ENCODE results near the gene CYP21A2.
"Not testable (repeated sequence)": the region's sequence is repeated elsewhere in the genome, so short reads cannot be mapped to it uniquely, and the experiment has no call there.

Gene CYP21A2

DNA sequence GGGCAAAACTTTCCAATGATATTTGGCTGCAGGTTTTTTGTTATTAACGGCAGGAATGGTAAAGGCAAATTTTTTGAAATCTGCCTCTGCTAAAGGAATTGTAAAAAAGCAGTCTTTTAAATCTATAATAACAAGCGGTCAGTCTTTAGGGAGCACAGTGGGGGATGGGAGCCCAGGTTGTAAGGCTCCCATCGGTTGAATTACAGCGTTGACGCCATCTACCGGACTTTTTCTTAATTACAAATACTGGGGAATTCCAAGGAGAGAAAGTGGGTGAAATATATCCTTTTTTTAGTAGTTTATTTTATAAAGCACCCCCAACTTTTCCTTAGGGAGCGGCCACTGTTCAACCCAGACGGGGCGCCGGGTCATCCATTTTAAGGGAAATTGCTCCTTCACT, 16.1 kb upstream of the CYP21A2 start:
- DNase-seq (ENCODE audit: insufficient read length, low spot score); FAIRE-seq: not testable (repeated sequence)

DNA sequence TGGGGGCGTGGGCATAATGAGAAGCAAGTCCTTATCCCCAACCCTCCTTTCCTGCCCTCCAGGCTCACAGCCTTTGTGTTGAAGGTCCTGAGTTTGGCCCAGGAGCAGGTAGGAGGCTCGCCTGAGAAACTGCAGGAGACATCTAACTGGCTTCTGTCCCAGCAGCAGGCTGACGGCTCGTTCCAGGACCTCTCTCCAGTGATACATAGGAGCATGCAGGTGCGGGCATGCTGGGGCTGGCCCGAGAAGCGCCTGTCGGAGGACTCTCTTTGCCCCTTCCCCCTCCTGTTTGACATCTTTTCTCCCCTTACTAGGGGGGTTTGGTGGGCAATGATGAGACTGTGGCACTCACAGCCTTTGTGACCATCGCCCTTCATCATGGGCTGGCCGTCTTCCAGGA, 9.6 kb upstream of the CYP21A2 start:
- not testable (repeated sequence) for FAIRE-seq; DNase-seq (ENCODE audit: insufficient read length, low spot score)

- DNase-seq (ENCODE audit: insufficient read length, low spot score); FAIRE-seq: not testable (repeated sequence)
Measured at GRCh38 chr6:32029553-32029952, 8.7 kb upstream of the CYP21A2 start.

DNA sequence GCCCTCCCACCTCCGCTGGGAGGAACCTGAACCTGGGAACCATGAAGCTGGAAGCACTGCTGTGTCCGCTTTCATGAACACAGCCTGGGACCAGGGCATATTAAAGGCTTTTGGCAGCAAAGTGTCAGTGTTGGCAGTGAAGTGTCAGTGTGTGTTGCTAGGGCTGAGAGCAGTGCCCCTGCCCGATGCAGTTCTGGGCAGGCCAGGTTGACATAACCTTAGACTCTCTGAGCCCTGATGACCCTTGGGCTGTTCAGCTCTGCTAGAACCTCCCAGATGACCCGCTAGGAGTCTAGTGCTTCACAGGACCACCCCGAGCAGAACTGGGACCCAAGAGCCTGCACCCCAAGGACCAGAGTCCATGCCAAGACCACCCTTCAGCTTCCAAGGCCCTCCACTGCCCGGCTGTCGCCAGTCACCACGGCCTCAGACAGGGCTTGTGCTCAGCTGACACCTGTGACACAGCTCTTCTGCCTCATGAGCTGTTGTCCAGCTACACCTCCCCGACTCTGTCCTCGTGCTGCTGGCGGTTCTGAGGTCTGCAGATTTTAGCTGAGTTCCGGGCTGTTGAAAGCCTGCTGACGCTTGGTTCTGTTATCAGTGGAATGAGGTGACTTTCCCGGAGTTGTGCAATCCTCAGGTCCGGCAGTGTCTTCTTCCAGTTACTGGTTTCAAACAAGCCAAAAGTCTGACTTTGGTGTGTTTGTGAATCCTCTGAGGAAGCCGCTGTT, 2.8 kb upstream of the CYP21A2 start:
- not testable (repeated sequence) for DNase-seq (ENCODE audit: insufficient read length, low spot score); FAIRE-seq

DNA sequence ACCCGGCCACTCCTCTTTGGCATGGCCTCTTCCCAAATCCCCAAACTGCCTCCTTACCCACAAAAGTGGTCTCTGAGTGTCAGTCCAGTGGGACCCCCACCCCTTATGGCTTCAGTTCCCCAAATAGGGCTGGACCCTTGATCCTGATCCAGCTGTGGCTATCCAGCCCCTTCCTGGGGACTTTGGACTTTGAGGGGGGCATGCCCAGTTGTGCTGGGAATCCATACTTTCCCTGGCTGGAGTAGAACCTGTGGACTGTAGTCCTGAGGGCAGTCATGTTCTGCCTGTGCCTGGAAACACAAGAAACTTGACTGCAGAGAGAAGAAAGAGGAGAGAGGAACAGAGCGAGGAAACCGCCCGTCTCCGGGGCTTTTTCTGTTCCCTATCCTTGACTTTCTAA, 1.1 kb upstream of the CYP21A2 start:
- DNase-seq (ENCODE audit: insufficient read length, low spot score); FAIRE-seq: not testable (repeated sequence)

- not testable (repeated sequence) for DNase-seq (ENCODE audit: insufficient read length, low spot score); FAIRE-seq
Measured at GRCh38 chr6:32038878-32039277, 663 bp downstream of the CYP21A2 start.

DNA sequence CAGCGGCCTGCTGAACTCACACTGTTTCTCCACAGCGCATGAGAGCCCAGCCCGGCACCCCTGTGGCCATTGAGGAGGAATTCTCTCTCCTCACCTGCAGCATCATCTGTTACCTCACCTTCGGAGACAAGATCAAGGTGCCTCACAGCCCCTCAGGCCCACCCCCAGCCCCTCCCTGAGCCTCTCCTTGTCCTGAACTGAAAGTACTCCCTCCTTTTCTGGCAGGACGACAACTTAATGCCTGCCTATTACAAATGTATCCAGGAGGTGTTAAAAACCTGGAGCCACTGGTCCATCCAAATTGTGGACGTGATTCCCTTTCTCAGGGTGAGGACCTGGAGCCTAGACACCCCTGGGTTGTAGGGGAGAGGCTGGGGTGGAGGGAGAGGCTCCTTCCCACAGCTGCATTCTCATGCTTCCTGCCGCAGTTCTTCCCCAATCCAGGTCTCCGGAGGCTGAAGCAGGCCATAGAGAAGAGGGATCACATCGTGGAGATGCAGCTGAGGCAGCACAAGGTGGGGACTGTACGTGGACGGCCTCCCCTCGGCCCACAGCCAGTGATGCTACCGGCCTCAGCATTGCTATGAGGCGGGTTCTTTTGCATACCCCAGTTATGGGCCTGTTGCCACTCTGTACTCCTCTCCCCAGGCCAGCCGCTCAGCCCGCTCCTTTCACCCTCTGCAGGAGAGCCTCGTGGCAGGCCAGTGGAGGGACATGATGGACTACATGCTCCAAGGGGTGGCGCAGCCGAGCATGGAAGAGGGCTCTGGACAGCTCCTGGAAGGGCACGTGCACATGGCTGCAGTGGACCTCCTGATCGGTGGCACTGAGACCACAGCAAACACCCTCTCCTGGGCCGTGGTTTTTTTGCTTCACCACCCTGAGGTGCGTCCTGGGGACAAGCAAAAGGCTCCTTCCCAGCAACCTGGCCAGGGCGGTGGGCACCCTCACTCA, 1.4 kb downstream of the CYP21A2 start:
- not testable (repeated sequence) for DNase-seq (ENCODE audit: insufficient read length, low spot score); FAIRE-seq

DNA sequence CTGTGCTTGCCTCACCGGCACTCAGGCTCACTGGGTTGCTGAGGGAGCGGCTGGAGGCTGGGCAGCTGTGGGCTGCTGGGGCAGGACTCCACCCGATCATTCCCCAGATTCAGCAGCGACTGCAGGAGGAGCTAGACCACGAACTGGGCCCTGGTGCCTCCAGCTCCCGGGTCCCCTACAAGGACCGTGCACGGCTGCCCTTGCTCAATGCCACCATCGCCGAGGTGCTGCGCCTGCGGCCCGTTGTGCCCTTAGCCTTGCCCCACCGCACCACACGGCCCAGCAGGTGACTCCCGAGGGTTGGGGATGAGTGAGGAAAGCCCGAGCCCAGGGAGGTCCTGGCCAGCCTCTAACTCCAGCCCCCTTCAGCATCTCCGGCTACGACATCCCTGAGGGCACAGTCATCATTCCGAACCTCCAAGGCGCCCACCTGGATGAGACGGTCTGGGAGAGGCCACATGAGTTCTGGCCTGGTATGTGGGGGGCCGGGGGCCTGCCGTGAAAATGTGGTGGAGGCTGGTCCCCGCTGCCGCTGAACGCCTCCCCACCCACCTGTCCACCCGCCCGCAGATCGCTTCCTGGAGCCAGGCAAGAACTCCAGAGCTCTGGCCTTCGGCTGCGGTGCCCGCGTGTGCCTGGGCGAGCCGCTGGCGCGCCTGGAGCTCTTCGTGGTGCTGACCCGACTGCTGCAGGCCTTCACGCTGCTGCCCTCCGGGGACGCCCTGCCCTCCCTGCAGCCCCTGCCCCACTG, 2.3 kb downstream of the CYP21A2 start:
- FAIRE-seq; DNase-seq (ENCODE audit: insufficient read length, low spot score): not testable (repeated sequence)

- not testable (repeated sequence) for DNase-seq (ENCODE audit: insufficient read length, low spot score); FAIRE-seq
Measured at GRCh38 chr6:32041050-32041321, 2.8 kb downstream of the CYP21A2 start.

DNA sequence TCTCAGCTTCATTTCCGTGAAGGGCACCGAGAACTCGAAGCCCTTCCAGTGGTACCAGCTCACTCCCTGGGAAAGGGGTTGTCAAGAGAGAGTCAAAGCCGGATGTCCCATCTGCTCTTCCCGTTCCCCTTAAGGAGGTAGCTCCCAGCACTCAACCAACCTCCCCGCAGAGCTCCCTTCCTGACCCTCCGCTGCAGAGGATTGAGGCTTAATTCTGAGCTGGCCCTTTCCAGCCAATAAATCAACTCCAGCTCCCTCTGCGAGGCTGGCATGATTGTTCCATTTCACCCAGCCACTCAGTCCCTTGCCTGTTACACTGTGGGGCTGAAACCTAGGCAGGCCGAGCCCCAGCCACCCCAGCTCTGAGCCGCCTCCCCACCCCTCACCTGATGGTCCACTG, 3.2 kb downstream of the CYP21A2 start:
- not testable (repeated sequence) for DNase-seq (ENCODE audit: insufficient read length, low spot score); FAIRE-seq

DNA sequence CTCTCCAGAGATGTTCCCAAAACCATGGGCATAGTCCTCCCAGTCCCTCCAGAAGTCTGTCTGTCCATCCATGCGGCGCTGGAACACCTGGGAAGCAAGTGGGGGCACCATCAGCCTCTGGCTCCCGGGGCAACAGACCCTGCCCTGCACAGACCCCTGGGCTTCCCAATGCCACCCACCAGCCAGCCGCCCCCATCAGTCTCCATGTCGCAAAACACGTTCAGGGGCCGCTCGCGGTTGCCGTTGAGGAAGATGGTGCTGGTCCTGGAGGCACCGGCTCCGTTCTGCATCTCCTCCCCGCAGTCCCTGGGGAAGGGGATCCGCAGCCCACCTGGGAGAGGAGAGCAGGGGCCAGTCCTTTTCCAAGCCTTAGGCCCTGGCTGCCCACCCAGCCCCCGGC, 4.1 kb downstream of the CYP21A2 start:
- not testable (repeated sequence) for FAIRE-seq; DNase-seq (ENCODE audit: insufficient read length, low spot score)

- FAIRE-seq; DNase-seq (ENCODE audit: insufficient read length, low spot score): not testable (repeated sequence)
Measured at GRCh38 chr6:32043589-32044380, 5.6 kb downstream of the CYP21A2 start.

DNA sequence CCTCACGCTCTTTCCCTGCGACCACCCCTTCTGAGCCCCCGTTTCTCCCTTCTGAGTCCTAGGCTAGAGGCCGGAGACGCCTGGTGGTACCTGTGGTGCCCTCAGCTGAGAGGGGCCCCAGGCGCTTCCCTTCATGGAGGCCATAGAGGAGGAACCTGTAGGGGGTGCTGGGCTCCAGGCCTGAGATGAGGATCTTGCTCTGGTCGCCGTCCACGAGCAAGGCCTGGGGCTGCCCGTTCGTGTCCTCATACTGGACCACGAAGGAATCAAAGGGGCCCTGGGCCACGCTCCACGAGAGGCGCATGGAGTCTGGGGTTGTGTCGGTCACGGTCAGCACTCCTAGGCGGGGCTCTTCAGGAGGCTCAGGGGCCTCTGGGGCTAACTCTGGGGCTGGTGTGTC, 6.7 kb downstream of the CYP21A2 start:
- not testable (repeated sequence) for FAIRE-seq; DNase-seq (ENCODE audit: insufficient read length, low spot score)

DNA sequence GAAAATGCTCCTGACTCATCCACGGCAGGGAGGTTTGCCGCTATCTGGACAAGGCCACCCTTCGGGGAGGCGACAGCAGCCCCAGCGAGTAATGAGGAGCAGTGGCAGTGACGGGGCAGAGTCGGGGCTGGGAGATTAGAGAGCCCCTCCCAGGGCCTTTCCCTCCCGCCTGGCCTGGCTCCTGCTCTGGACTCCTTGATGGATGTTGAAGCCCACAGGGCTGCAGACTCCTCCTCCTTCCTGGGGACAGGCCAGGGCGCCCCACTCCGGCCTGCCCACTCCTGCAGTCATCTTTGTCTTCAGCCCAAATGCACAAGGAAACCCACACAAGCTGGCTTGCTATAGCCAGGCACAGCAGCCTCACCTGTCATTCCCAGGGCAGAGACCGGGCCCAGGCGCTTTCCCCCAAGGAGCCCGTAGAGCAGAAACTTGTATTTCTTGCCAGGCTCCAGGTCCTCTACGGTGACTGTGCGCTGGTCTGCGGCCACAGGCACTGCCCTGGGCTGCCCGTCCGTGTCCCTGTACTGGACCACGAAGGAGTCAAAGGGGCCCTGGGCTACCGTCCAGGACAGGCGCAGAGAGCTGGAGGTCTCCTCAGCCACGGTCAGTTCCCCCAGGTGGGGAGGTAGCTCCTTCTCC, 7.7 kb downstream of the CYP21A2 start:
- FAIRE-seq = no peak
- TF ChIP-seq SPI1 (IDR thresholded peaks at IDR 0.05; ENCODE audit: low read depth, low read length) = no peak
- TF ChIP-seq PAX5 (IDR thresholded peaks at IDR 0.05; ENCODE audit: insufficient read depth, low read length, severe bottlenecking) = no peak
- TF ChIP-seq POU2F2 (IDR thresholded peaks at IDR 0.05; ENCODE audit: low read depth, low read length) = no peak
- no peak for TF ChIP-seq POLR2A (IDR thresholded peaks at IDR 0.05; ENCODE audit: low read depth, low read length)
- TF ChIP-seq TAF1 (IDR thresholded peaks at IDR 0.05; ENCODE audit: low read depth, low read length) = no peak
- no peak for DNase-seq (ENCODE audit: insufficient read length, low spot score)

Measured in GM12891 (cell line).